Neural progenitor cell (in vitro differentiated cells): ENCODE data around the gene PACRG.

Source experiments
- CTCF ChIP-seq: fragments of 200-600 bp; sonication (generic); IDR thresholded peaks from 2 replicates; pipeline ENCODE4 v1.5.1; 2017; ENCODE audit warnings: antibody characterized with exemption, mild to moderate bottlenecking
- EZH2 ChIP-seq: fragments of 200-600 bp; sonication (generic); IDR thresholded peaks from 2 replicates; pipeline ENCODE4 v1.6.1; 2017; ENCODE audit warnings: antibody characterized with exemption, mild to moderate bottlenecking, moderate library complexity

- no peak for TF ChIP-seq CTCF
- TF ChIP-seq EZH2: no peak
Observed at GRCh38 chr6:163085861-163086623, 358.3 kb downstream of the PACRG start.
